HCT116 (cell line): ENCODE data around the gene PKN2. TPM values are rescaled to one million over a fixed set of nuclear protein-coding genes. Genes with fewer than 3 reads are reported as not detected.
A peak's percentile ranks its signal among the peaks of the same experiment; 100 is the strongest.

Experiments
- ATAC-seq: fragments of 200-7000 bp; cut with Tn5 transposase; 2 replicates; pipeline ENCODE4 v1.9.1; 2020; ENCODE audit warnings: mild to moderate bottlenecking, moderate library complexity
- BruUV-seq: library from RNA; stranded (reverse); fragments of 400-500 nt; replicated peaks from 2 replicates; lab custom pipeline; 2021; lab: Mats Ljungman, UMichigan
- CTCF ChIA-PET: fragments of 300-600 bp; sonication (Branson Sonifier 250); formaldehyde crosslinking; loops from one replicate; lab custom pipeline; 2021; ENCODE audit warnings: antibody characterized with exemption; lab: Charles Lee
- POLR2A ChIA-PET: fragments of 300-600, 350-600 bp; sonication (Branson Sonifier 250); formaldehyde crosslinking; loops from one replicate; lab custom pipeline; 2021; ENCODE audit warnings: antibody characterized with exemption; lab: Charles Lee
- RAD21 ChIA-PET, 2 experiments: fragments of 300-600 bp; sonication (Branson Sonifier 250); formaldehyde crosslinking; loops; one replicate each; lab custom pipeline; 2023; ENCODE audit warnings: low total read pairs in 2 of 2; ENCODE audit not compliant: uncharacterized antibody in 2 of 2, unreplicated experiment in 2 of 2, low non-redundant PET in 1 of 2; lab: Charles Lee
- DNase-seq: peaks from one replicate; pipeline ENCODE4 v3.0.0-alpha.2; 2010; ENCODE audit warnings: low read depth, low spot score
- H2AFZ ChIP-seq: fragments of 200-600 bp; shearing (Covaris generic), sonication (generic); 2 replicates; pipeline ENCODE4 v1.6.1; 2017; ENCODE audit warnings: low read depth, mixed run types, mixed read lengths, antibody characterized with exemption, low read length; ENCODE audit not compliant: poor library complexity, severe bottlenecking
- H3K27ac ChIP-seq: 2 replicates; pipeline ENCODE4 v1.5.1; 2012; ENCODE audit warnings: low read depth, low read length
- H3K27me3 ChIP-seq: fragments of 200-600 bp; sonication (generic); 2 replicates; pipeline ENCODE4 v1.6.1; 2016; ENCODE audit warnings: mixed run types, low read length, mixed read lengths; ENCODE audit not compliant: insufficient read depth
- H3K36me3 ChIP-seq, 2 experiments: fragments of 200-500 bp in 1 of 2; fragments of 200-600 bp in 1 of 2; sonication (Bioruptor generic) in 1 of 2; sonication (generic) in 1 of 2; 2 replicates each; pipeline versions ENCODE4 v1.5.1 to v1.6.1; 2014 to 2016; ENCODE audit warnings: low read length in 2 of 2, inconsistent platforms in 1 of 2, mixed read lengths in 1 of 2, mixed run types in 1 of 2; ENCODE audit not compliant: insufficient read depth in 2 of 2, control insufficient read depth in 1 of 2
- H3K4me1 ChIP-seq, 2 experiments: fragments of 200-600 bp in 1 of 2; sonication (generic) in 1 of 2; 2 replicates each; pipeline versions ENCODE4 v1.5.1 to v1.6.1; 2012 to 2017; ENCODE audit warnings: low read length in 2 of 2, inconsistent platforms in 1 of 2, mild to moderate bottlenecking in 1 of 2, mixed read lengths in 1 of 2, mixed run types in 1 of 2, moderate library complexity in 1 of 2; ENCODE audit not compliant: insufficient read depth in 2 of 2, control insufficient read depth in 1 of 2
- H3K4me2 ChIP-seq: fragments of 200-600 bp; sonication (generic); 2 replicates; pipeline ENCODE4 v1.6.1; 2017; ENCODE audit warnings: mixed run types, low read length, mixed read lengths
- H3K4me3 ChIP-seq, 2 experiments: fragments of 200-600 bp in 1 of 2; sonication (generic) in 1 of 2; replicated peaks in 1 of 2; 2 replicates each; pipeline ENCODE4 v1.5.1; 2011 to 2016; ENCODE audit warnings: low read length in 2 of 2, control low read depth in 1 of 2, low read depth in 1 of 2, mild to moderate bottlenecking in 1 of 2, mixed read lengths in 1 of 2, mixed run types in 1 of 2
- H3K79me2 ChIP-seq: fragments of 200-600 bp; sonication (generic); 2 replicates; pipeline ENCODE4 v1.6.1; 2017; ENCODE audit warnings: mild to moderate bottlenecking, mixed run types, low read length, moderate library complexity, mixed read lengths; ENCODE audit not compliant: insufficient read depth
- H3K9ac ChIP-seq: fragments of 200-600 bp; sonication (generic); 2 replicates; pipeline ENCODE4 v1.6.1; 2016; ENCODE audit warnings: low read length, mixed read lengths
- H3K9me2 ChIP-seq: fragments of 200-600 bp; sonication (generic), shearing (Covaris generic); 2 replicates; pipeline ENCODE4 v1.6.1; 2017; ENCODE audit warnings: mixed run types, mild to moderate bottlenecking, moderate library complexity; ENCODE audit not compliant: insufficient read depth
- H3K9me3 ChIP-seq, 2 experiments: fragments of 200-500 bp in 1 of 2; fragments of 200-600 bp in 1 of 2; sonication (Bioruptor generic) in 1 of 2; sonication (generic) in 1 of 2; 2 replicates each; pipeline ENCODE4 v1.6.1; 2014 to 2017; ENCODE audit warnings: low read length in 2 of 2, mixed read lengths in 2 of 2, inconsistent platforms in 1 of 2, low read depth in 1 of 2, mild to moderate bottlenecking in 1 of 2, mixed run types in 1 of 2, moderate library complexity in 1 of 2; ENCODE audit not compliant: control insufficient read depth in 1 of 2, insufficient read depth in 1 of 2
- H4K20me1 ChIP-seq: fragments of 200-600 bp; sonication (generic), shearing (Covaris generic); 2 replicates; pipeline ENCODE4 v1.6.1; 2017; ENCODE audit warnings: mixed run types, mild to moderate bottlenecking, moderate library complexity; ENCODE audit not compliant: insufficient read depth
- CTCF ChIP-seq, 3 experiments: fragments of 200-600 bp in 1 of 3; sonication (generic) in 1 of 3; IDR thresholded peaks in 2 of 3; conservative IDR thresholded peaks in 1 of 3; 2 replicates each; pipeline ENCODE4 v1.5.1; 2012 to 2017; ENCODE audit warnings: low read depth in 2 of 3, low read length in 2 of 3, antibody characterized with exemption in 1 of 3, borderline replicate concordance in 1 of 3, control low read depth in 1 of 3, mild to moderate bottlenecking in 1 of 3, mixed read lengths in 1 of 3, mixed run types in 1 of 3, moderate library complexity in 1 of 3; ENCODE audit not compliant: insufficient read depth in 1 of 3
- EZH2 ChIP-seq: fragments of 200-600 bp; sonication (generic); IDR thresholded peaks from 2 replicates; pipeline ENCODE4 v1.6.1; 2017; ENCODE audit warnings: antibody characterized with exemption, mixed run types
- POLR2AphosphoS5 ChIP-seq: IDR thresholded peaks from 2 replicates; pipeline ENCODE4 v1.6.1; 2011; ENCODE audit warnings: mild to moderate bottlenecking, low read depth, low read length, moderate library complexity
- RAD21 ChIP-seq: IDR thresholded peaks from 2 replicates; pipeline ENCODE4 v1.6.1; 2012; ENCODE audit warnings: low read depth, mild to moderate bottlenecking
- SRF ChIP-seq: IDR thresholded peaks from 2 replicates; pipeline ENCODE4 v1.6.1; 2012; ENCODE audit warnings: low read depth
- intact Hi-C: fragments of 100-400 bp; cut with micrococcal nuclease; formaldehyde crosslinking; loops from 2 replicates; pipeline ENCODE4 v1.10.0; 2022
- total RNA-seq: library from RNA; stranded (reverse); gene quantifications from one replicate; pipeline ENCODE4 v1.2.1, GENCODE V29; 2021; ENCODE audit not compliant: unreplicated experiment

Gene PKN2
- total RNA-seq, 1 experiment from 2014 or later = 44.3 TPM

- H3K27ac ChIP-seq = no peak overlapping the region
- peak; percentile 61; the same call in 1 of the 2 replicates for ATAC-seq
- H2AFZ ChIP-seq = no peak overlapping the region
- no TSS peak for BruUV-seq
- H3K9me3 ChIP-seq = no peaks in the 10 kb centered on the region
- RAD21 ChIA-PET = no interaction called here
- H3K4me3 ChIP-seq = no peak overlapping the region
- TF ChIP-seq RAD21 (peak; percentile 33), CTCF (IDR thresholded peaks at IDR 0.05 in 2 of 3, conservative IDR thresholded peaks at IDR 0.05 in 1 of 3; ENCODE audit: borderline replicate concordance in 1 of 3, insufficient read depth in 1 of 3, low read depth in 2 of 3, low read length in 2 of 3) (peak in 2 of 3 experiments; percentile 70 to 71; a peak in 4 of 6 replicates), EZH2 (no peak)
- TF ChIP-seq, all 23 proteins: peak for 2
- Histone ChIP-seq H3K9ac (no peak overlapping the region), H3K36me3 (peaks cover 6 to 16% of the 10 kb centered on the region in 2 experiments), H3K9me2 (no peaks in the 10 kb centered on the region), H4K20me1 (no peaks in the 10 kb centered on the region), H3K4me1 (peaks cover 2 to 22% of the 10 kb centered on the region in 2 experiments; a peak in 3 of 4 replicates), H3K79me2 (no peaks in the 10 kb centered on the region), H3K4me2 (no peak overlapping the region), H3K27me3 (no peaks in the 10 kb centered on the region)
- POLR2A ChIA-PET = no interaction called here
- DNase-seq = no peak
- CTCF ChIA-PET = no interaction called here
- intact Hi-C loops = no loop called here
Measured at GRCh38 chr1:88800382-88801051, 116.4 kb downstream of the PKN2 start.

GRCh38 chr1:88801575-88802208 lies 117.6 kb downstream of the PKN2 start:
- no peaks in the 10 kb centered on the region for H3K79me2 ChIP-seq
- no peak overlapping the region; the same call in 1 of the 2 replicates for H3K27ac ChIP-seq
- no peak overlapping the region for H3K4me3 ChIP-seq
- H3K9ac ChIP-seq = no peak overlapping the region
- H3K9me3 ChIP-seq = no peaks in the 10 kb centered on the region
- H3K4me2 ChIP-seq = 0 out of 2 replicates have a peak overlapping the region, but pooled peaks have one; percentile 38
- no peak for DNase-seq
- H2AFZ ChIP-seq = no peak overlapping the region
- ChIA-PET CTCF (no interaction called here), RAD21 (no interaction called here), POLR2A (interaction anchor here (1.5 kb wide), 1 partner anchor 90 kb away, joined by 3 read pairs; the partner anchor contains the start of gene GTF2B)
- peaks cover 10 to 16% of the 10 kb centered on the region in 2 experiments for H3K36me3 ChIP-seq
- H3K27me3 ChIP-seq = no peaks in the 10 kb centered on the region
- BruUV-seq = no TSS peak
- intact Hi-C loops = no loop called here
- no peaks in the 10 kb centered on the region for H4K20me1 ChIP-seq
- TF ChIP-seq POLR2AphosphoS5 (no peak), SRF (peak; percentile 74)
- peaks cover 2 to 22% of the 10 kb centered on the region in 2 experiments; a peak in 3 of 4 replicates for H3K4me1 ChIP-seq
- ATAC-seq = no peak
- no peaks in the 10 kb centered on the region for H3K9me2 ChIP-seq
